HepG2 (cell line): Measurements from ENCODE around the gene STRIP1. TPM values are rescaled to one million over a fixed set of nuclear protein-coding genes. Genes with fewer than 3 reads are reported as not detected.
A peak's percentile ranks its signal among the peaks of the same experiment; 100 is the strongest.

Source experiments
- ARNT ChIP-seq: fragments of 450-650 bp; IDR thresholded peaks from 2 replicates; pipeline ENCODE4 v1.6.1; 2017
- CHCHD3 ChIP-seq: sonication (generic); formaldehyde crosslinking; IDR thresholded peaks from 2 replicates; pipeline ENCODE4 v1.8.0; 2022; ENCODE audit warnings: mild to moderate bottlenecking, missing genetic modification reagents, moderate library complexity
- EED ChIP-seq: sonication (generic); formaldehyde crosslinking; IDR thresholded peaks from 2 replicates; pipeline ENCODE4 v1.5.0; 2020; ENCODE audit warnings: mild to moderate bottlenecking, missing genetic modification reagents
- ELF1 ChIP-seq: sonication (generic); formaldehyde crosslinking; IDR thresholded peaks from 2 replicates; pipeline ENCODE4 v1.4.0; 2020; ENCODE audit warnings: missing genetic modification reagents
- FOXA1 ChIP-seq, 2 experiments: fragments of 450-650 bp in 1 of 2; sonication (generic) in 1 of 2; formaldehyde crosslinking in 1 of 2; IDR thresholded peaks; 2 replicates each; pipeline versions ENCODE4 v1.4.0 to v1.6.1; 2016 to 2020; ENCODE audit warnings: missing genetic modification reagents in 1 of 2
- FOXO1 ChIP-seq: sonication (generic); formaldehyde crosslinking; IDR thresholded peaks from 2 replicates; pipeline ENCODE4 v1.4.0; 2020; ENCODE audit warnings: missing genetic modification reagents
- MAF1 ChIP-seq: sonication (generic); formaldehyde crosslinking; IDR thresholded peaks from 2 replicates; pipeline ENCODE4 v1.5.0; 2020; ENCODE audit warnings: missing genetic modification reagents, borderline replicate concordance
- MBNL3 ChIP-seq: fragments of 250-450 bp; sonication (Bioruptor Pico); conservative IDR thresholded peaks from 2 replicates; pipeline ENCODE4 v1.8.0; 2022; ENCODE audit warnings: mild to moderate bottlenecking, inconsistent platforms
- MLLT10 ChIP-seq: sonication (generic); formaldehyde crosslinking; IDR thresholded peaks from 2 replicates; pipeline ENCODE4 v1.4.0; 2020; ENCODE audit warnings: missing genetic modification reagents
- MTF1 ChIP-seq: sonication (generic); formaldehyde crosslinking; IDR thresholded peaks from 2 replicates; pipeline ENCODE4 v1.5.0; 2020; ENCODE audit warnings: missing genetic modification reagents
- NR2F2 ChIP-seq: IDR thresholded peaks from 2 replicates; pipeline ENCODE4 v1.6.1; 2012; ENCODE audit warnings: low read depth, inconsistent platforms, borderline replicate concordance
- SRF ChIP-seq: IDR thresholded peaks from 2 replicates; pipeline ENCODE4 v1.6.1; 2011; ENCODE audit warnings: mild to moderate bottlenecking, low read depth, low read length, moderate library complexity
- TBP ChIP-seq: sonication (generic); formaldehyde crosslinking; IDR thresholded peaks from 2 replicates; pipeline ENCODE4 v1.5.0; 2020; ENCODE audit warnings: missing genetic modification reagents
- ZFP90 ChIP-seq: sonication (generic); formaldehyde crosslinking; IDR thresholded peaks from 2 replicates; pipeline ENCODE4 v1.8.0; 2022; ENCODE audit warnings: missing genetic modification reagents, mild to moderate bottlenecking, inconsistent platforms, borderline replicate concordance
- ZNF335 ChIP-seq: sonication (generic); formaldehyde crosslinking; IDR thresholded peaks from 2 replicates; pipeline ENCODE4 v1.4.0; 2020; ENCODE audit warnings: missing genetic modification reagents
- ZNF343 ChIP-seq: sonication (generic); formaldehyde crosslinking; IDR thresholded peaks from 2 replicates; pipeline ENCODE4 v1.4.0; 2020; ENCODE audit warnings: mild to moderate bottlenecking, missing genetic modification reagents
- polyA plus RNA-seq, 8 experiments: library from polyadenylated mRNA; depleted of rRNA in 3 of 8; stranded (reverse) in 7 of 8; unstranded in 1 of 8; fragments of >200 nt; fragmentation: Illumina TruSeq in 4 of 8; extraction: Trizol in 4 of 8; gene quantifications; 2 replicates each; pipeline versions ENCODE4 v1.2.1 to v1.2.3, GENCODE V29; 2011 to 2016; ENCODE audit warnings: low read depth in 4 of 8, missing spikeins in 1 of 8, mixed read lengths in 1 of 8; ENCODE audit not compliant: insufficient read depth in 1 of 8
- total RNA-seq, 5 experiments: library from RNA; depleted of rRNA; stranded (reverse); fragments of >200 nt; fragmentation: Illumina TruSeq; extraction: Trizol; gene quantifications; 2 replicates each; pipeline ENCODE4 v1.2.3, GENCODE V29; 2016; ENCODE audit warnings: low read depth in 1 of 5
- TF ChIP-seq, protein P1 (sequence below): IDR thresholded peaks from 2 replicates; pipeline ENCODE4 v1.6.1; 2016; ENCODE audit warnings: missing compliant biosample characterization, missing genetic modification reagents, borderline replicate concordance
- TF ChIP-seq, protein P2 (sequence below): sonication (generic); formaldehyde crosslinking; IDR thresholded peaks from 2 replicates; pipeline ENCODE4 v1.4.0; 2020; ENCODE audit warnings: missing genetic modification reagents
- TF ChIP-seq, protein P3 (sequence below): sonication (generic); formaldehyde crosslinking; conservative IDR thresholded peaks from 2 replicates; pipeline ENCODE4 v1.4.0; 2020; ENCODE audit warnings: mild to moderate bottlenecking, missing genetic modification reagents, moderate library complexity
- TF ChIP-seq, protein P4 (sequence below): sonication (generic); formaldehyde crosslinking; IDR thresholded peaks from 2 replicates; pipeline ENCODE4 v1.4.0; 2020; ENCODE audit warnings: low read depth, mild to moderate bottlenecking, missing genetic modification reagents
- TF ChIP-seq, protein P5 (sequence below): sonication (generic); formaldehyde crosslinking; IDR thresholded peaks from 2 replicates; pipeline ENCODE4 v1.5.1; 2020; ENCODE audit warnings: missing genetic modification reagents, mild to moderate bottlenecking, borderline replicate concordance

STRIP1 gene
- total and polyA plus RNA-seq, 2 of the 13 experiments (the other 11 are each of a cell fraction or from before 2014, with no cell fraction given) = 20.9 to 27.9 TPM

DNA sequence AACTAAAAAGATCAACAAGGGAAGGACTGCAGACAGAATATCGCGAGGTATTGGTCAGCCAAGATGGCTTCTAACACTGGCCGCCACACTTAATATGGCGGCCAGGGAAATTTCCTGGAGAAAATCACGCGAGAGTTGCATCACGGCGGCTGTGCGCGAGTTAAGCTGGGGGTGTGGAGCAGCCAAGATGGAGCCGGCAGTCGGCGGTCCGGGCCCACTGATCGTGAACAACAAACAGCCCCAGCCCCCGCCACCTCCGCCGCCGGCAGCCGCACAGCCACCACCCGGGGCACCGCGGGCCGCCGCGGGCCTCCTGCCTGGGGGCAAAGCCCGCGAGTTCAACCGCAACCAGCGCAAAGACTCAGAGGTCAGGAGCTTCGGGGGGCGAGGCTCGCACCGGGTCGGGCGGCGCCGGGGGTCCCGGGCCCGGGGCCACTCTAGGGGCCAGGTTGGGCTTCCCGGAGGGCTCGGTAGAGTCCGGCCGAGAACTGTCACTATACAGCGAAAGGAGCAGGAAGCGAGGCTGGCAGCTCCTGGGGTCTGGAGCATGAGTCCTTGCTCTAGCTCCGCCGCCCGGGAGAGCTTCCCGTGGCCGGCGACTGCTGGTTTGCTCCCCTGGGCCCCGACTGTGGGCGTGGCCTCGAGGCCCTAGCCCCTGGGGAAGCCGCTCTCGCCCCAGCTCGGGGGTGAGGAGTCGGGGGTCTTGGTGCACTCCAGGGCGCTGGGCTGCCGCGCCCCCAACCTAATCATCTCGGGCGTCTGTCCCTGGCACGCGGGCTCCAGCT is at the start of gene STRIP1 (continued):
- TF ChIP-seq FOXA1 (IDR thresholded peaks at IDR 0.05) (no peak), FOXA1 (CRISPR knock-in tag; IDR thresholded peaks at IDR 0.05) (peak; percentile 72; the same call in 1 of the 2 replicates), MTF1 (CRISPR knock-in tag) (peak; percentile 65; the same call in 1 of the 2 replicates), EED (CRISPR knock-in tag) (no peak), ZNF343 (no peak), ARNT (no peak), ZNF335 (CRISPR knock-in tag) (no peak), ELF1 (CRISPR knock-in tag) (peak; percentile 80), MLLT10 (CRISPR knock-in tag) (no peak), ZFP90 (CRISPR knock-in tag) (peak; percentile 68; the same call in 1 of the 2 replicates), MAF1 (CRISPR knock-in tag) (no peak), NR2F2 (peak; percentile 29; the same call in 1 of the 2 replicates), CHCHD3 (CRISPR knock-in tag) (no peak), FOXO1 (CRISPR knock-in tag) (no peak), TBP (0 out of 2 replicates have a peak, but pooled peaks have one; percentile 64), SRF (no peak), MBNL3 (CRISPR knock-in tag) (no peak)
- TF ChIP-seq, protein P1, sequence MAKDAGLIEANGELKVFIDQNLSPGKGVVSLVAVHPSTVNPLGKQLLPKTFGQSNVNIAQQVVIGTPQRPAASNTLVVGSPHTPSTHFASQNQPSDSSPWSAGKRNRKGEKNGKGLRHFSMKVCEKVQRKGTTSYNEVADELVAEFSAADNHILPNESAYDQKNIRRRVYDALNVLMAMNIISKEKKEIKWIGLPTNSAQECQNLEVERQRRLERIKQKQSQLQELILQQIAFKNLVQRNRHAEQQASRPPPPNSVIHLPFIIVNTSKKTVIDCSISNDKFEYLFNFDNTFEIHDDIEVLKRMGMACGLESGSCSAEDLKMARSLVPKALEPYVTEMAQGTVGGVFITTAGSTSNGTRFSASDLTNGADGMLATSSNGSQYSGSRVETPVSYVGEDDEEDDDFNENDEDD = no peak; the same call in 1 of the 2 replicates
- TF ChIP-seq, protein P2, sequence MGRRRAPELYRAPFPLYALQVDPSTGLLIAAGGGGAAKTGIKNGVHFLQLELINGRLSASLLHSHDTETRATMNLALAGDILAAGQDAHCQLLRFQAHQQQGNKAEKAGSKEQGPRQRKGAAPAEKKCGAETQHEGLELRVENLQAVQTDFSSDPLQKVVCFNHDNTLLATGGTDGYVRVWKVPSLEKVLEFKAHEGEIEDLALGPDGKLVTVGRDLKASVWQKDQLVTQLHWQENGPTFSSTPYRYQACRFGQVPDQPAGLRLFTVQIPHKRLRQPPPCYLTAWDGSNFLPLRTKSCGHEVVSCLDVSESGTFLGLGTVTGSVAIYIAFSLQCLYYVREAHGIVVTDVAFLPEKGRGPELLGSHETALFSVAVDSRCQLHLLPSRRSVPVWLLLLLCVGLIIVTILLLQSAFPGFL = no peak
- TF ChIP-seq, protein P3, sequence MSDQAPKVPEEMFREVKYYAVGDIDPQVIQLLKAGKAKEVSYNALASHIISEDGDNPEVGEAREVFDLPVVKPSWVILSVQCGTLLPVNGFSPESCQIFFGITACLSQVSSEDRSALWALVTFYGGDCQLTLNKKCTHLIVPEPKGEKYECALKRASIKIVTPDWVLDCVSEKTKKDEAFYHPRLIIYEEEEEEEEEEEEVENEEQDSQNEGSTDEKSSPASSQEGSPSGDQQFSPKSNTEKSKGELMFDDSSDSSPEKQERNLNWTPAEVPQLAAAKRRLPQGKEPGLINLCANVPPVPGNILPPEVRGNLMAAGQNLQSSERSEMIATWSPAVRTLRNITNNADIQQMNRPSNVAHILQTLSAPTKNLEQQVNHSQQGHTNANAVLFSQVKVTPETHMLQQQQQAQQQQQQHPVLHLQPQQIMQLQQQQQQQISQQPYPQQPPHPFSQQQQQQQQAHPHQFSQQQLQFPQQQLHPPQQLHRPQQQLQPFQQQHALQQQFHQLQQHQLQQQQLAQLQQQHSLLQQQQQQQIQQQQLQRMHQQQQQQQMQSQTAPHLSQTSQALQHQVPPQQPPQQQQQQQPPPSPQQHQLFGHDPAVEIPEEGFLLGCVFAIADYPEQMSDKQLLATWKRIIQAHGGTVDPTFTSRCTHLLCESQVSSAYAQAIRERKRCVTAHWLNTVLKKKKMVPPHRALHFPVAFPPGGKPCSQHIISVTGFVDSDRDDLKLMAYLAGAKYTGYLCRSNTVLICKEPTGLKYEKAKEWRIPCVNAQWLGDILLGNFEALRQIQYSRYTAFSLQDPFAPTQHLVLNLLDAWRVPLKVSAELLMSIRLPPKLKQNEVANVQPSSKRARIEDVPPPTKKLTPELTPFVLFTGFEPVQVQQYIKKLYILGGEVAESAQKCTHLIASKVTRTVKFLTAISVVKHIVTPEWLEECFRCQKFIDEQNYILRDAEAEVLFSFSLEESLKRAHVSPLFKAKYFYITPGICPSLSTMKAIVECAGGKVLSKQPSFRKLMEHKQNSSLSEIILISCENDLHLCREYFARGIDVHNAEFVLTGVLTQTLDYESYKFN (CRISPR knock-in tag) = peak; percentile 11; the same call in 1 of the 2 replicates
- TF ChIP-seq, protein P4, sequence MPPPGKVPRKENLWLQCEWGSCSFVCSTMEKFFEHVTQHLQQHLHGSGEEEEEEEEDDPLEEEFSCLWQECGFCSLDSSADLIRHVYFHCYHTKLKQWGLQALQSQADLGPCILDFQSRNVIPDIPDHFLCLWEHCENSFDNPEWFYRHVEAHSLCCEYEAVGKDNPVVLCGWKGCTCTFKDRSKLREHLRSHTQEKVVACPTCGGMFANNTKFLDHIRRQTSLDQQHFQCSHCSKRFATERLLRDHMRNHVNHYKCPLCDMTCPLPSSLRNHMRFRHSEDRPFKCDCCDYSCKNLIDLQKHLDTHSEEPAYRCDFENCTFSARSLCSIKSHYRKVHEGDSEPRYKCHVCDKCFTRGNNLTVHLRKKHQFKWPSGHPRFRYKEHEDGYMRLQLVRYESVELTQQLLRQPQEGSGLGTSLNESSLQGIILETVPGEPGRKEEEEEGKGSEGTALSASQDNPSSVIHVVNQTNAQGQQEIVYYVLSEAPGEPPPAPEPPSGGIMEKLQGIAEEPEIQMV (CRISPR knock-in tag) = no peak
- TF ChIP-seq, protein P5, sequence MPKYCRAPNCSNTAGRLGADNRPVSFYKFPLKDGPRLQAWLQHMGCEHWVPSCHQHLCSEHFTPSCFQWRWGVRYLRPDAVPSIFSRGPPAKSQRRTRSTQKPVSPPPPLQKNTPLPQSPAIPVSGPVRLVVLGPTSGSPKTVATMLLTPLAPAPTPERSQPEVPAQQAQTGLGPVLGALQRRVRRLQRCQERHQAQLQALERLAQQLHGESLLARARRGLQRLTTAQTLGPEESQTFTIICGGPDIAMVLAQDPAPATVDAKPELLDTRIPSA = 0 out of 2 replicates have a peak, but pooled peaks have one; percentile 42
